Measurements from ENCODE around the gene CRYGN.

The CRYGN gene

GRCh38 chr7:151399305-151399601 is 40.7 kb downstream of the CRYGN start:
- Mint-ChIP-seq H3K27ac (peak overlapping the region; percentile 61), H3K4me3 (no peak overlapping the region), H3K36me3 (ENCODE audit: low read depth) (peaks cover 41% of the 10 kb centered on the region), H3K9me3 (no peaks in the 10 kb centered on the region), H3K27me3 (ENCODE audit: low read depth, poor library complexity) (peaks cover 3% of the 10 kb centered on the region), H3K4me1 (peaks cover 40% of the 10 kb centered on the region)
- no peak for DNase-seq
- no peak for TF ChIP-seq CTCF (IDR thresholded peaks at IDR 0.05)

- Mint-ChIP-seq H3K36me3 (ENCODE audit: low read depth) (peaks cover 41% of the 10 kb centered on the region), H3K4me1 (peaks cover 39% of the 10 kb centered on the region), H3K27ac (peak overlapping the region; percentile 61), H3K27me3 (ENCODE audit: low read depth, poor library complexity) (peaks cover 3% of the 10 kb centered on the region), H3K9me3 (no peaks in the 10 kb centered on the region), H3K4me3 (no peak overlapping the region)
- TF ChIP-seq CTCF (IDR thresholded peaks at IDR 0.05), result no peak
- no peak for DNase-seq
Measured at GRCh38 chr7:151398446-151399304, 41.3 kb downstream of the CRYGN start.

- Mint-ChIP-seq H3K9me3 (no peaks in the 10 kb centered on the region), H3K36me3 (ENCODE audit: low read depth) (peaks cover 41% of the 10 kb centered on the region), H3K4me3 (no peak overlapping the region), H3K27me3 (ENCODE audit: low read depth, poor library complexity) (peaks cover 8% of the 10 kb centered on the region), H3K4me1 (peaks cover 39% of the 10 kb centered on the region), H3K27ac (no peak overlapping the region)
- no peak for DNase-seq
- no peak for TF ChIP-seq CTCF (IDR thresholded peaks at IDR 0.05)
Measured at GRCh38 chr7:151397026-151397425, 42.9 kb downstream of the CRYGN start.

- H3K4me1 Mint-ChIP-seq, result peaks cover 38% of the 10 kb centered on the region
- no peak overlapping the region for H3K27ac Mint-ChIP-seq
- peaks cover 5% of the 10 kb centered on the region for H3K27me3 Mint-ChIP-seq (ENCODE audit: low read depth, poor library complexity)
- no peak overlapping the region for H3K4me3 Mint-ChIP-seq
- H3K9me3 Mint-ChIP-seq, result no peaks in the 10 kb centered on the region
- TF ChIP-seq CTCF (IDR thresholded peaks at IDR 0.05), result no peak
- no peak for DNase-seq
- H3K36me3 Mint-ChIP-seq (ENCODE audit: low read depth), result peaks cover 41% of the 10 kb centered on the region
Measured at GRCh38 chr7:151396328-151396970, 43.5 kb downstream of the CRYGN start.

- TF ChIP-seq CTCF (IDR thresholded peaks at IDR 0.05), result no peak
- Mint-ChIP-seq H3K27me3 (ENCODE audit: low read depth, poor library complexity) (peaks cover 5% of the 10 kb centered on the region), H3K4me1 (peaks cover 42% of the 10 kb centered on the region), H3K27ac (no peak overlapping the region), H3K9me3 (no peaks in the 10 kb centered on the region), H3K4me3 (no peak overlapping the region), H3K36me3 (ENCODE audit: low read depth) (peaks cover 48% of the 10 kb centered on the region)
- no peak for DNase-seq
Measured at GRCh38 chr7:151395036-151395367, 44.9 kb downstream of the CRYGN start.
